Mesothelial cell of epicardium (in vitro differentiated cells): ENCODE measurements around the gene TRPV6. TPM values are rescaled to one million over a fixed set of nuclear protein-coding genes. Genes with fewer than 3 reads are reported as not detected.

ENCODE experiments used
- DNase-seq, 2 experiments: peaks; one replicate each; pipeline ENCODE4 v3.0.0; 2021; ENCODE audit warnings: low spot score in 2 of 2; ENCODE audit not compliant: unreplicated experiment in 2 of 2
- H3K27ac Mint-ChIP-seq: 2 replicates; pipeline ENCODE4 v1.8.0; 2021; ENCODE audit warnings: mixed read lengths
- H3K27me3 Mint-ChIP-seq: 2 replicates; pipeline ENCODE4 v1.8.0; 2021; ENCODE audit warnings: low read depth, mixed read lengths
- H3K36me3 Mint-ChIP-seq: 2 replicates; pipeline ENCODE4 v1.8.0; 2021; ENCODE audit warnings: mixed read lengths
- H3K4me1 Mint-ChIP-seq: 2 replicates; pipeline ENCODE4 v1.8.0; 2021; ENCODE audit warnings: mixed read lengths
- H3K4me3 Mint-ChIP-seq: 2 replicates; pipeline ENCODE4 v1.8.0; 2021; ENCODE audit warnings: mild to moderate bottlenecking, moderate library complexity, mixed read lengths
- H3K9me3 Mint-ChIP-seq: 2 replicates; pipeline ENCODE4 v1.8.0; 2021; ENCODE audit warnings: mixed read lengths
- CTCF ChIP-seq: fragments of 200-600 bp; sonication (generic); IDR thresholded peaks from one replicate; pipeline ENCODE4 v1.5.0; 2021; ENCODE audit warnings: antibody characterized with exemption; ENCODE audit not compliant: unreplicated experiment
- total RNA-seq: library from RNA; stranded (reverse); gene quantifications from 3 replicates; pipeline ENCODE4 v1.2.1, GENCODE V29; 2021

The TRPV6 gene
- total RNA-seq, 1 donor from 2014 or later = 5.7 TPM

GRCh38 chr7:142874409-142874808 is 11.1 kb downstream of the TRPV6 start:
- TF ChIP-seq CTCF = no peak
- DNase-seq = no peak
- peaks cover 13% of the 10 kb centered on the region for H3K36me3 Mint-ChIP-seq
- no peak overlapping the region for H3K27ac Mint-ChIP-seq
- H3K4me3 Mint-ChIP-seq = no peak overlapping the region
- no peaks in the 10 kb centered on the region for H3K27me3 Mint-ChIP-seq
- H3K9me3 Mint-ChIP-seq = no peaks in the 10 kb centered on the region
- no peaks in the 10 kb centered on the region for H3K4me1 Mint-ChIP-seq

- Mint-ChIP-seq H3K27ac (no peak overlapping the region), H3K4me1 (no peaks in the 10 kb centered on the region), H3K36me3 (peaks cover 14% of the 10 kb centered on the region), H3K9me3 (no peaks in the 10 kb centered on the region), H3K27me3 (no peaks in the 10 kb centered on the region), H3K4me3 (no peak overlapping the region)
- TF ChIP-seq CTCF = no peak
- no peak for DNase-seq
Measured at GRCh38 chr7:142873871-142874270, 11.7 kb downstream of the TRPV6 start.

GRCh38 chr7:142873281-142873784 is 12.2 kb downstream of the TRPV6 start:
- no peak overlapping the region for H3K4me3 Mint-ChIP-seq
- no peaks in the 10 kb centered on the region for H3K9me3 Mint-ChIP-seq
- DNase-seq = no peak
- H3K36me3 Mint-ChIP-seq = peaks cover 14% of the 10 kb centered on the region
- no peaks in the 10 kb centered on the region for H3K27me3 Mint-ChIP-seq
- no peak overlapping the region for H3K27ac Mint-ChIP-seq
- no peak for TF ChIP-seq CTCF
- H3K4me1 Mint-ChIP-seq = no peaks in the 10 kb centered on the region

- TF ChIP-seq CTCF = no peak
- DNase-seq = no peak
- Mint-ChIP-seq H3K36me3 (peaks cover 14% of the 10 kb centered on the region), H3K4me1 (no peaks in the 10 kb centered on the region), H3K27ac (no peak overlapping the region), H3K27me3 (no peaks in the 10 kb centered on the region), H3K9me3 (no peaks in the 10 kb centered on the region), H3K4me3 (no peak overlapping the region)
Measured at GRCh38 chr7:142872106-142872675, 13.4 kb downstream of the TRPV6 start.

- Mint-ChIP-seq H3K27ac (no peak overlapping the region), H3K4me3 (no peak overlapping the region), H3K36me3 (peaks cover 14% of the 10 kb centered on the region), H3K27me3 (no peaks in the 10 kb centered on the region), H3K9me3 (no peaks in the 10 kb centered on the region), H3K4me1 (no peaks in the 10 kb centered on the region)
- TF ChIP-seq CTCF = no peak
- DNase-seq = no peak
Measured at GRCh38 chr7:142871260-142872105, 14.1 kb downstream of the TRPV6 start.
